GM13976 (cell line): ENCODE results near the gene FFAR3.

Source experiments
- DNase-seq: peaks from one replicate; pipeline ENCODE4 v3.0.0; 2012; ENCODE audit warnings: low spot score
- CTCF ChIP-seq: IDR thresholded peaks from 2 replicates; pipeline ENCODE4 v1.5.1; 2012; ENCODE audit warnings: borderline replicate concordance, mild to moderate bottlenecking; ENCODE audit not compliant: insufficient read depth; ENCODE audit errors: extremely low read depth, missing control alignments, control extremely low read depth
- in situ Hi-C: fragments of 300-500 bp; cut with MboI; formaldehyde crosslinking; loops from one replicate; pipeline ENCODE4 v1.12.0; 2022; ENCODE audit warnings: low sequenced_read_pairs, mixed read lengths, inconsistent platforms; ENCODE audit not compliant: unreplicated experiment

Gene FFAR3

GRCh38 chr19:35409191-35409590, 50.9 kb downstream of the FFAR3 start:
- in situ Hi-C loops, result no loop called here
- DNase-seq, result no peak

More at GRCh38 chr19:35409191-35409590, 50.9 kb downstream of the FFAR3 start:
- no peak for TF ChIP-seq CTCF
